ENCODE data around the gene FOXJ1. TPM values are rescaled to one million over a fixed set of nuclear protein-coding genes. Genes with fewer than 3 reads are reported as not detected.
A peak's percentile ranks its signal among the peaks of the same experiment; 100 is the strongest.

Gene FOXJ1
- total RNA-seq, 1 experiment from 2014 or later = 0.26 TPM

DNA sequence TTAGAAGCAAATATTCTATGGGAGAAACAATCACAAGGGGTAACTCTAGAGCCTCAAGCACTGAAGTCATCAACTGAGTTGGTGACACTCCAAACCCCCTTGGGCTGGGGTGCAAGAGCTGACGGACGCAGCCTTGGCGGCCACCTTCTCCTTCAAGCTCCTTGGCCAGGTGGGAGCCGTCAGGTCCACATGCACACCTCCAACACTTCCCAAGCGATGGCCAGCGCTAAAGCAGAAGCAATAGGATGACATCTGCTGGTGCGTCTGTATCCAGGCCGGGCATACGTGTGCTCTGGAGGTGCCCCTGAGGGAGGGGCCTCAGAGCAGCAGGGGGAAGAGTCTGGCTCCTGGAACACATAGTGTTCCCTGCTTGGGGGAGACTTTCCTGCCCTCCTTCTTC is 12.2 kb upstream of the FOXJ1 start:
- ChIA-PET POLR2A (ENCODE audit: unreplicated experiment) (no interaction called here), CTCF (interaction anchor here (1.1 kb wide), 1 partner anchor 127 kb away, joined by 8 read pairs; no protein-coding TSS in a partner anchor)
- no peaks in the 10 kb centered on the region for H4K20me1 ChIP-seq (ENCODE audit: low read length)
- H3F3A ChIP-seq (ENCODE audit: low read length, unreplicated experiment) = no peaks in the 10 kb centered on the region
- H3K4me3 ChIP-seq (ENCODE audit: low read length) = no peak overlapping the region
- no peak overlapping the region for H3K27ac ChIP-seq (ENCODE audit: low read length)
- H3K9me3 ChIP-seq (ENCODE audit: low read length) = no peaks in the 10 kb centered on the region
- no TSS peak for BruUV-seq (replicated peaks)
- H3K27me3 ChIP-seq (ENCODE audit: low read length) = no peaks in the 10 kb centered on the region
- H3K36me3 ChIP-seq (ENCODE audit: low read depth, low read length) = no peaks in the 10 kb centered on the region
- H3K9ac ChIP-seq (ENCODE audit: low read length) = no peak overlapping the region
- H3K4me1 ChIP-seq (ENCODE audit: insufficient read depth, low read length) = no peaks in the 10 kb centered on the region; the same call in 1 of the 2 replicates
- DNase-seq (no peak), ATAC-seq (no peak)
- no peak overlapping the region for H2AFZ ChIP-seq (ENCODE audit: low read length)
- H3K9me2 ChIP-seq (replicated peaks; ENCODE audit: low read length) = no peaks in the 10 kb centered on the region
- no peak for TF ChIP-seq EZH2phosphoT487 (IDR thresholded peaks at IDR 0.05; ENCODE audit: borderline replicate concordance, low read length)
- no peak for TF ChIP-seq EZH2 (IDR thresholded peaks at IDR 0.05; ENCODE audit: low read length, unreplicated experiment)
- TF ChIP-seq, protein P1, sequence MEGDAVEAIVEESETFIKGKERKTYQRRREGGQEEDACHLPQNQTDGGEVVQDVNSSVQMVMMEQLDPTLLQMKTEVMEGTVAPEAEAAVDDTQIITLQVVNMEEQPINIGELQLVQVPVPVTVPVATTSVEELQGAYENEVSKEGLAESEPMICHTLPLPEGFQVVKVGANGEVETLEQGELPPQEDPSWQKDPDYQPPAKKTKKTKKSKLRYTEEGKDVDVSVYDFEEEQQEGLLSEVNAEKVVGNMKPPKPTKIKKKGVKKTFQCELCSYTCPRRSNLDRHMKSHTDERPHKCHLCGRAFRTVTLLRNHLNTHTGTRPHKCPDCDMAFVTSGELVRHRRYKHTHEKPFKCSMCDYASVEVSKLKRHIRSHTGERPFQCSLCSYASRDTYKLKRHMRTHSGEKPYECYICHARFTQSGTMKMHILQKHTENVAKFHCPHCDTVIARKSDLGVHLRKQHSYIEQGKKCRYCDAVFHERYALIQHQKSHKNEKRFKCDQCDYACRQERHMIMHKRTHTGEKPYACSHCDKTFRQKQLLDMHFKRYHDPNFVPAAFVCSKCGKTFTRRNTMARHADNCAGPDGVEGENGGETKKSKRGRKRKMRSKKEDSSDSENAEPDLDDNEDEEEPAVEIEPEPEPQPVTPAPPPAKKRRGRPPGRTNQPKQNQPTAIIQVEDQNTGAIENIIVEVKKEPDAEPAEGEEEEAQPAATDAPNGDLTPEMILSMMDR (conservative IDR thresholded peaks at IDR 0.05; ENCODE audit: low read depth, low read length) = no peak
- intact Hi-C loops (cut with micrococcal nuclease) = no loop called here
- H3K4me2 ChIP-seq (ENCODE audit: low read length) = no peak overlapping the region
- H3K79me2 ChIP-seq (ENCODE audit: low read length) = no peaks in the 10 kb centered on the region

DNA sequence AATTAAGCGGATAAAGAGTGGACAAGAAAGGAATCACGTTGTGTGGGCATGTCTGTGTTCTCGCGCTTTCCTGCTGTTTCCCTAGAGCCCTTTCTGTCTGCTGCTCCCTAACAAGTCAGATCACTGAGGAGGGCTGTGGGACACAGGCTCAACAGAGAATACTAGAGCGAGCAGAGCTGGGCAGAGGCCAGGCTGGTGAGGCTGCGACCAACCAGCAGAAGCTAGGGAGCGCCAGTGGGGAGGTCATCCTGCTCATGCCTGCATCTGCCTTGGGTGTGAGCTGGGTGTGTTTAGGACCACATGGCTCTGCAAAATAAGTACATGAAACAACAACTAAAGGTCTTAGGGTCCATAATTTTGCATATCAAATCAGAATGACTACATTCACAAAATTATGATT is 11.5 kb upstream of the FOXJ1 start:
- DNase-seq (no peak), ATAC-seq (no peak)
- no peaks in the 10 kb centered on the region for H3F3A ChIP-seq (ENCODE audit: low read length, unreplicated experiment)
- no peak overlapping the region for H2AFZ ChIP-seq (ENCODE audit: low read length)
- no peak overlapping the region for H3K9ac ChIP-seq (ENCODE audit: low read length)
- no peaks in the 10 kb centered on the region for H3K79me2 ChIP-seq (ENCODE audit: low read length)
- ChIA-PET CTCF (interaction anchor here (1.1 kb wide), 1 partner anchor 127 kb away, joined by 8 read pairs; no protein-coding TSS in a partner anchor), POLR2A (ENCODE audit: unreplicated experiment) (no interaction called here)
- H3K4me1 ChIP-seq (ENCODE audit: insufficient read depth, low read length) = no peaks in the 10 kb centered on the region; the same call in 1 of the 2 replicates
- no peaks in the 10 kb centered on the region for H3K36me3 ChIP-seq (ENCODE audit: low read depth, low read length)
- intact Hi-C loops (cut with micrococcal nuclease) = no loop called here
- H3K4me2 ChIP-seq (ENCODE audit: low read length) = no peak overlapping the region
- no peak overlapping the region for H3K4me3 ChIP-seq (ENCODE audit: low read length)
- no peaks in the 10 kb centered on the region for H3K9me3 ChIP-seq (ENCODE audit: low read length)
- no peak overlapping the region for H3K27ac ChIP-seq (ENCODE audit: low read length)
- no peaks in the 10 kb centered on the region for H3K27me3 ChIP-seq (ENCODE audit: low read length)
- no peak for TF ChIP-seq EZH2 (IDR thresholded peaks at IDR 0.05; ENCODE audit: low read length, unreplicated experiment)
- TF ChIP-seq, protein P1 (conservative IDR thresholded peaks at IDR 0.05; ENCODE audit: low read depth, low read length) = 0 out of 2 replicates have a peak, but pooled peaks have one; percentile 5
- no peaks in the 10 kb centered on the region for H3K9me2 ChIP-seq (replicated peaks; ENCODE audit: low read length)
- H4K20me1 ChIP-seq (ENCODE audit: low read length) = no peaks in the 10 kb centered on the region
- BruUV-seq (replicated peaks) = no TSS peak

DNA sequence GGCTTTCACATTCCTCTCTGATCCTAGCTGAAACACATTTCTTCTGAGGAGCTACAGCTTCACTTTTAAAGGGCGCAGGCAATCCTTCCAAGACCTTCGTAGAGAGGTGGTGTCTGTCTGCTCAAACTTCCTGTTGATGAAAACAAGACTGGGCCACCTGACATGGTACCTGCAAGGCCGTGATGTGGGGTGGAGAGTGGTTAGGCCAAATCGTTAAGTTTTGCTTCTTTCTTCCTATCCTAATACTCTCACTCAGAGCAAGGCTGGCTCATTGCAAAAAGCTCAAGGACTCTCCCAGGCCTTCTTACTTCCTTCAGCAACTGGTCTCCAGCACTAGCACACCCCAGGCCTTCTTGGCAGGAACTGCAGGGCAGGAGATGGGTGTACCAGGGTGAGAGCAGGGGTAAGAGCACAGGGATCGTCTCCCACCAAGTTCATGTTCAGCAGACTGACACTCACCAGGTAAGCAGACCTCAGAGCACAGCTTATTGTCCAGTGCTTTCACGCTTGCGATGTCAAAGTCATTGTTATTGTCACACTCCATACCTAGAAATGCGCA is 10.9 kb upstream of the FOXJ1 start:
- Histone ChIP-seq H3K27me3 (ENCODE audit: low read length) (no peaks in the 10 kb centered on the region), H3K79me2 (ENCODE audit: low read length) (no peaks in the 10 kb centered on the region), H2AFZ (ENCODE audit: low read length) (no peak overlapping the region), H3K9ac (ENCODE audit: low read length) (no peak overlapping the region), H3K27ac (ENCODE audit: low read length) (no peak overlapping the region), H3K4me1 (ENCODE audit: insufficient read depth, low read length) (no peaks in the 10 kb centered on the region), H3K4me2 (ENCODE audit: low read length) (no peak overlapping the region), H3K4me3 (ENCODE audit: low read length) (no peak overlapping the region), H3F3A (ENCODE audit: low read length, unreplicated experiment) (no peaks in the 10 kb centered on the region), H4K20me1 (ENCODE audit: low read length) (no peaks in the 10 kb centered on the region), H3K36me3 (ENCODE audit: low read depth, low read length) (no peaks in the 10 kb centered on the region), H3K9me2 (replicated peaks; ENCODE audit: low read length) (no peaks in the 10 kb centered on the region), H3K9me3 (ENCODE audit: low read length) (no peaks in the 10 kb centered on the region)
- intact Hi-C loops (cut with micrococcal nuclease) = no loop called here
- no TSS peak for BruUV-seq (replicated peaks)
- ChIA-PET CTCF (no interaction called here), POLR2A (ENCODE audit: unreplicated experiment) (no interaction called here)
- TF ChIP-seq, protein P1 (conservative IDR thresholded peaks at IDR 0.05; ENCODE audit: low read depth, low read length) = no peak
- TF ChIP-seq EZH2 (IDR thresholded peaks at IDR 0.05; ENCODE audit: low read length, unreplicated experiment) (no peak), EZH2phosphoT487 (IDR thresholded peaks at IDR 0.05; ENCODE audit: borderline replicate concordance, low read length) (no peak)
- ATAC-seq (no peak), DNase-seq (no peak)

Measured in PC-3 (cell line).